Activated T-cell treated with anti-CD3 and anti-CD28 coated beads for 1 hour (primary cell): ENCODE results near the gene PRKAG1.

Source experiments
- DNase-seq: peaks from one replicate; pipeline ENCODE4 v3.0.0-alpha.2; 2020; ENCODE audit warnings: low read depth

Gene PRKAG1

DNA sequence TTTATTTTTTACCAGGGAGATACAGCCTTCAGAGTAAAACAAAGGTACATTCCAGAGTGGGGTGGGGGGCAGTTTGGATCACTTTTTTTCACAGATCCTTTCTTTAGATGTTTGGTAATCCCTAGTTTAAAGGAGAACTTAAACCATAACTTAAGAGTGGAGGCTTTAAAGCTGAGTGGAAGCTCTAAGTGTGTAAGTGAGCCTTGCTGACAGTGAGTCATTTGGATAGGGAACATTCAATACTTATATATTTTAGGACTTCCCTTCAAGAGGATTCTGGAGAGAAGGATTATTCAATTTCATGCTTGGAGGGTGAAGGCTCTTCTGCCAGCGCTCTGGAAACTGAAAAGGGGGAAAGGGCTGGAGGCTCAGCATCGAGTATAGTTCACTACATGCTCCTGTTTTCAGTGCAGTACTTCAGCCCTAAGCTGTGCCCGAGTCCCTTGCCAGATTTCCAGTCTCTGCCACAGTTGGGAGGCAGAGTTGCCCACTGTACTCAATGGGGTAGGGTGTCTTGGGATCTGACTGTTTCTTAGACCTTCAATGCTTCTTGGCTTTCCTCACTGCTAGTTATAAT lies 8.4 kb downstream of the PRKAG1 start:
- DNase-seq, result no peak

DNA sequence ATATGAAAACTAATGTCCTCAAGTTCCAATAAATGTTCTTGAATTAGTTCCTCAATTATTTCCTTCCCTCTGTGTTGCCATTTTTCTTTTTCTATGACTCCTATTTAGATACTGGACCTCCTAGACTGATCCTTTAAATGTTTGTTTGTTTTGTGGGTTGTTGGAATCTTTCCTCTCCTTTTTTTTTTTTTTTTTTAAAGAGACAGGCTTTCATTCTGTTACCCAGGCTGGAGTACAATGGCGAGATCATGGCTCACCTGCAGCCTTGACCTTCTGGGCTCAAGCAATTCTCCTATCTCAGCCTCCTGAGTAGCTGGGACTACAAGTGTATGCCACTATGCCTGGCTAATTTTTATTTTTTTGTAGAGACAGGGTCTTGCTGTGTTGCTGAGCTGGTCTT lies 9.6 kb downstream of the PRKAG1 start:
- no peak for DNase-seq

DNA sequence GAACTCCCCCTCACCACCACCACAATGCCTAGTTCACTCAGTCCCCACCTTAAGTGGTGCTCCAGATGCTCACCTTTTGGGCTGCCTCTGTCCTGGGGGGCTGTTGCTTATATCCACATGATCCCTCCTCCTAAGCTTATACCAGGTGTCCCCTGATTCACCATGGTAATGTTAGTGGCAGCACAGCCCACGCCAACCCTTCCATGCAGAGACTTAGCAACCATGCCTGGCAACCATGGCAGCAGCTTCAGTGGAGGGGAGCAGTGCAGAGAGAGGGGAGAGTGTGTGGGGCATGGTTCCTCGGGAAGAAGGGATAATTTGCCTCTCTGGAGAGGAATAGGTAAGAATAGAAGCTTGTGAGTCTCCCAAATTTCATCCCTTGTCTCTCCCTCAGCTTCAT lies 18.2 kb downstream of the PRKAG1 start:
- DNase-seq, result no peak

DNA sequence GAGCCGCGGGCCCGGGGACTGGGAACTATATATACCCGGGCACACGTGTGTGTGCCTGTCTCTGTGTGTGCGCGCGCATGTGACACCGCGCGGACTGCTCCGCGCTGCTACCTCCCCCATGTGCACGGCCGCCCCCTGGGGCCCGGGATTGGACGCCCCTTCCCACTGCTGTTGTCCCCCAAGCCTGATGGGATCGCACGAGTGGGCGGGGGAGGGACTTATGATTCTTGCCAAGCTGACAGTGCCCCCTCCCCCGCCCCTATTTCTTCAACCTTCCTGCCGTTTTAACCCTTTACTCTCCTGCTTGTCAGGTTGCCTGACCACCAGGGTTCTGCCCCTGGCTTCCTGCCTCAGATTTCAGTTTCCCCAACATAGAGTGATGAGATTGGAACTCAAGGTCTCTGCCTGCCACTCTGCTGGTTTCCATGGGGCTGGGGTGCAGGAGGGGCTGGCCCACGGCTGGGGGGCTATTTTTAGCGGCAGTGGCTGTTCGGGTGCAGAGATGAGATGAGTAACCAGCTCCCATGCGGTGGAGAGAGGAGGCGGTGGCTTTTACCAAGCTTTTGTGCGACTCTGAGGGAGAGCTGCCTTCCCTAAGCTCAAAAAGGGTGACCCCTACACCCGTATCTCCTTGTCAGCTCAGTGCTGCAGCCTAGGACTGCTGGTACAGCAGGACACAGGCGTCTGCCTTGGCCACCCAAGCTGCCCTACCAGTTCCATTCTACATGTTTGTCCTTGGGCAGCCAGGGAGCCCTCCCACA lies 19.0 kb downstream of the PRKAG1 start, which contains the start of gene DDN:
DDN (minus strand) TSS at position 5 of the 761 bp plus-strand sequence. CDS start 88 bp downstream, outside the sequence.
- no peak for DNase-seq

DNA sequence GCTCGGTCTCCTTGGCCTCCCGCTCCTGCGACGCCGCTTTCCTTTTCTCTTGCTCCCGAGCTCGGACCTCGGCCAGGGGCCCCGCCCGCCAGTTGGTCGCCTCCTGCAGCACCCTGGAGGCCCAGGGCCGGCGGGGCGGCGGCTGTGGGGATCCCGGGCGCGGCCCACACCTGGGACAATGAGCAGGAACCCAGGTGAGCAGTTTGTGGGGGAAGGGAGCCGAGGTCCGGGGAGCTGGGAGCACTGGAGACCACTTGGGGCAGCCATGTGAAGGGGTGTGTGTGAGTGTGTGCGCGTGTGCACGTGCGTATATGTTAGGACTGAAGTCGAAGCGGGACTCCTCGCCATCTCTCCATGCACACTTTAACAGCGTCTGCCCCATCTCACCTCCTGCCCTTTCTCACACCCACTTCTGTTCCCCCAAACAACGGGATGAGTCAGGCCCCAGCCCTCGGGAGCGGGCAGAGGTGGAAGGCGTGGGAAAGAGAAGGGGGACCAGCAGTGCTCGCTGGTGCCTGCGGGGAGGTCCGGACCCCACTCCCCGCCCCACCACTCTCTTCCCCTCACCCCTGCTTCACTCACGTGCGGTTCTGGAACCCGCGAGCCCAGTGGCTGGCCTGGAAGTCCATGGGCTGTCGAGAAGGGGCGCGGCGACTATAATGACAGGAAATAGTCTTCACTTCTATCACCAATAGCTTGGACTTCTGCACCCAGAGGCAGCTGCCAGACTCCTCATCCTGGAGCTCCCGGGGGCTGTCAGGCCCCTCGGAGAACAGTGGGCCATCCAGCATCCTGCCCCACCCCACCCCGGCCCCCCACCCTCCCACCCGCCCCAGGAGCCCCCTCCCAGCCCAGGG lies 19.9 kb downstream of the PRKAG1 start:
- DNase-seq, result no peak

DNA sequence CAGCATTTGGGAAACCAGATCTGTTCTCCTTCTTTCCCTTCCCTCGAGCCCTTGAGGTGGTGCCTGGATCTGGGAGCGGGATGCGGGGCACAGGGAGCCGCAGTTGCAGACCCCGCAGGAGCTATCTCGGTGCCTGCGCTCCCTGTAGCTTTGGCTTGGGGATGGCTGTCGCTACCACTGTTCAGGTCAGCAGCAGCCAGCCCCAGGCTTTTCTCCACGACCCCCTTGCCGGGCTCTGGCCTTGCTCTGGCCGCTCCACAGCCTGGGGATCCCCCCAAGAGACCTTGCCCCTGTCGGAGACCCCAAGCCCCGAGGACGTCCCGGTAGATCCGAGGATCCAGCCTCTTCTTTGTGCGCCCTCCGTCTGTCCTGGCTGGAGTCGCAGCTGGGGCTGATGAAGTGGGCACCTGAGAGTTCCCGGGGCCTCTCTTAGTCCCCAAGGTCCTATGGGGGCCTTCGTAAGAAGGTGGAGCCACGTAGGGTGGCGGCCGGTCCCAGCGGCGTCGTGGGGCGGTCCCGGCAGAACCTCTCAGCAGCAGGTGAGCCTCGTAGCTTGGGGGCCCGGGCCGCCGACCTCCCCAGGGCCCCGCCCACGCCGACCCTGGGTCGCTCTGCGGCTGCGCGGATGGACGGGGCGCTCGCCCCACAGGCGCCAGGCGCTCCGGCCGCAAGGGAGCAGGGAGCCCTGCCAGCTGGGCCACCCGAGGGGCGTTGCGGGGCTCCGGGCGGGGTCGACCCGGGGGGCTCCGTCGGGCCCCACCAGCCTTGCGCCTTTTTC lies 20.7 kb downstream of the PRKAG1 start:
- DNase-seq, result no peak

DNA sequence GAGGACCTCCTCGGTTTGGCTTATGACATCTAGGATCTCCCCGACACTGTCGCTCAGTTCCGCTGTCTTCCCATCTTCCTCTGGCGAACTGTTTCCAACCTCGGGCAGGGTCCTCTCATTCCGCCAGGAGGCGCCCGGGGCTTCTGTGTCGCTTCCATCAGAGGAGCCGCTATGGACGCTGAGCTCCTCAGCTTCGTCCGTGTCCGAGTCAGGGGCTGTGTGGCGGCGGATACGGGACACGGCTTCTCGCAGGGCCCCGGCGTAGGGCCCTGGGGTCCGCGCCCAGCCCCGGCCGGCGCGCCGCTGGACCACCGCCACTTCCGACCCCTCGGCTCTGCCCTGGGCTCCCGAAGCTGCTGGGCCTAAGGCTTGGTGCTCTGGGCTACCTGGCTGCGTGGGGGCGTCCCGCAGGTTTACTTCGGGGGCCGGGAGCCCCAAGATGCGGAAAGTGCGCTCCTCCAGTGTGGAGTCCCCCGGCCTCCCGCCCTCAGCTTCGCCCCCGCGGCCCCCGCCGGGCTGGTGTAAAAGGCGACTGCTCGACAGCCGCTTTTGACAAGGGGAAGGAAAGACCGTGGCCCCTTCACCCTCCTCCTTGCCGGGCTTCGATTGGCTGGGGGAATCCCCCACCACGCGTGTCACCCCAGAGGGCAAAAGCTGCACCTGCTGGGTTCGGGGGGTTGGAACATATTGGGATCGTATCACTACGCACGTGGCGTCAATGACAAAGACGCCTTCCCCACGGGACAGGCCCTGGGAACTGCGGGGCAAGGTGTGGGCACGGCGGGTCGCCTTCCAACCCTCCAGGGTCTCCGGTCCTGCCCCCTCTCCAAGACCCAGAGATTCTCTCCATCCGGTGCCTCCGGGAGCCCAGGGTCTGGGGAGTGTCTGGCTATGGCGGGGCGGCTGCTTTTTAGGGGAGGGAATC lies 21.5 kb downstream of the PRKAG1 start:
- DNase-seq, result peak; percentile 60

DNA sequence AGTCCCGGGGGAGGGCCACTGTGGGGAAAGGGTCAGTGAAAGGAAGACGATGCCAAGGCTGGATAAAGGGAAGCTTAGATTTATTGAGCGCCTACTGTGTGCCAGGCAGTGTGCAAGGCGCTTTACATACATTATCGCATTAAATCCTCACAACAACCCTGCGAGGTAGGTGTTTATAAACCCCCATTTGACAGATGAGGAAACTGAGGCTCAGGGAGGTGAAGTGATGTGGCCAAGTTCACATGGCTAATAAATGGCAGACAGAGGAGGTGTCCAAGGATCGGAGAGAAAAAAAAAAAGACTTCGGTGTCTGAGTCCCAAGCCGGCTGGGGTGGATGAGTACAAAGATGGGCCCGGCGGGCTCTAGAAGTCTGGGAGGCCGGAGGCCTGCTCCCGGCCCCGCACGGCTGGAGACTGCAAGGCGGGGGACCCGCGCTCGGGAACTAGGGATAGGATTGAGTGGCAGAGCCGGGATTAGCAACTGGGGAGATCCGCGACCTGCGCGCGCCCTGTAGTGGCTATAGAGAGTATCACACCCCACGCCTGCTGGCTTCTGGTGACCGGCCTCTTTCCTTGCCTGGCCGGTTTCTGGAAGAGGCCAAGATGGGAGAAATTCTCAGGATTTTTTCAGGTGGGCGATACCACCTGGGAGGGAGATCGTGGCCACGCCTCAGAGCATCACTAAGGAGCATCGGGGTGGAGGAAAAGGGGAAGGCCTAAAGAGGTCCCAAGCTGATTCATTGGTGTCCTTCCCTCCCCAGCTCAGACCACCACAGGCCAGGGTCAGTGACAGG lies 23.3 kb downstream of the PRKAG1 start:
- DNase-seq, result no peak

DNA sequence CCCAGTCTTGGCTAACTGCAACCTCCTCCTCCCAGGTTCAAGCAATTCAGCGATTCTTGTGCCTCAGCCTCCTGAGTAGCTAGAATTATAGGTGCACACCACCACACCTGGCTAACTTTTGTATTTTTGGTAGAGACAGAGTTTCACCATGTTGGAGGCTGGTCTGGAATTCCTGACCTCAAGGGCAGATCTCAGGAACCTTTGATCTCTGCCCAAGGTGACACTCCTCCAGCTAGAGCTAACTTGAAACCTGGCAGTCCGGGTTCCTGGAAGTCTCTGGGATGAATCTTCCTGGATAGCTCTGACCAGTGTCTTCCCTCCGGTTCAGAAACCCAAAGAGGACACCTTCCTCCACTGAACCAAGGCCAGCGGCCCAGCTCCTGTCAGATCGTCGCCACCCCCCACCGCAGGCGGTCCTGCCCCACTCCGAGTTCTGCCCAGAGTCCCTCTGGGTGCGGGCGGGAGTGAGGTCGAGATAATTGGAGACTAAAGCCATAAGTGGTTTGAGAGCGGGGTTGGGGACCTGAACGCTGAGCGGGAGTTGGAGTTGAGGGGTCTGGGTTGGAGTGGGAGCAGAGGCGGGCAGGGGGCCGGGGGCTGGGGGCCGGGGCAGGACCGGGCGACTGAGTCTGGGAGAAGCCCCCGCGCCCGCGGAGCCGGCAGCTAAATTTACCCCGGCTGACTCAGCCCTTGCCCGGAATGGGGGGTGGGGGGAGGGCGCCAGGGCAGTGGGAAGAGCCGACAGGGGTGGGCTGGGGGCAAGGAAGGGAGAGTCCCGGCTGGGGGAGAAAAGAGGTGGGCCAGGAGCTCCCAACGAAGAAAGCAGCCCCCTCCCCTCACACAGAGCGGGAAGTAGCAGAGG lies 24.1 kb downstream of the PRKAG1 start:
- no peak for DNase-seq

DNA sequence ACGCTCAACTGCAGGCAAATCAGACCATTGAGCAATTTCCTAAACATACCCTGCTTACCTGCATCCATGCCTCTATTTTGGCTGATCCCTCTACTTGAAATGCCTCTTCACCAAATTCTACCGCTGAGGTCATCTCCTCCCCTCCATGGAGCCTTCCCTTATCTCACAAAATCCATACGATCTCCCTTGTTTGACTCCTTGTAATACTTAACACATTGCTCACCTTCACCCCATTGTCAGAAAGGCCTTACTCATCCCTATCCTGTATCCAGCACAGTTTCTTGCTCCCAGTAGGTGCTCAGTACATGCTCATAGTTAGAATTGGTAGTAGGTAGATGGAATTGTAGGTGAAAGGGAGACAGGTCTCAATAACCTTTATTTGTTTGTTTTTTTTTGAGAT lies 24.8 kb downstream of the PRKAG1 start:
- no peak for DNase-seq

DNA sequence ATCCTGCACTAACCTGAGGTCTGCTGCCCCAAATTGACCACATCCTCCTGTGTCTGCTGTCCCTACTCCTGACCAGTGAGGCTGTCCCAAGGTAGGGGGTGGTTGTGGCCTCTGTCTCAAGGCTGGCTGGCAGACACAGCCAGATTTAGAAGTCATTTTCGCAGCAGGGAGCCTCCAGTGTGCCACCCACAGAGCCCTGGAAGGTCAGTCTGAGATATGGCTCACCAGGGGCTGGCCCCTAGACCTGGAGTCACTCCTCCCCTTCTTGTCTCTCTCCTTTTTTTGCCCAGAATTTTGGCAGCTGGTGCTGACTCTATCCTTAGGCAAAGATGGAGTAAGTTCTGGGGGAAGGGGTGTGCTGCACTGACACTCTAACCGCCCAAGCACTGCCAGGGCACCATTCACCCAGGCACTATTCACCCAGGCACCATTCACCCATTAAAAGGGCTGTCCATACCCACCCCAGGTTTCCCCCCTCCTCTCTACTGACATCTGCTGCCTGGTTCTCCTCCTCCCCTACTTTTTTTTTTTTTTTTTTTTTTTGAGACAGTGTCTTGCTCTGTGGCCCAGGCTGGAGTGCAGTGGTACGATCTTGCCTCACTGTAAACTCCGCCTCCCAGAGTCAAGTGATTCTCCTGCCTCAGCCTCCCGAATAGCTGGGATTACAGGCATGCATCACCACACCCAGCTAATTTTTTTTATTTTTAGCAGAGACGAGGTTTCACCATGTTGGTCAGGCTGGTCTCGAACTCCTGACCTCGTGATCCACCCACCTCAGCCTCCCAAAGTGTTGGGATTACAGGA lies 27.1 kb downstream of the PRKAG1 start:
- DNase-seq, result no peak

DNA sequence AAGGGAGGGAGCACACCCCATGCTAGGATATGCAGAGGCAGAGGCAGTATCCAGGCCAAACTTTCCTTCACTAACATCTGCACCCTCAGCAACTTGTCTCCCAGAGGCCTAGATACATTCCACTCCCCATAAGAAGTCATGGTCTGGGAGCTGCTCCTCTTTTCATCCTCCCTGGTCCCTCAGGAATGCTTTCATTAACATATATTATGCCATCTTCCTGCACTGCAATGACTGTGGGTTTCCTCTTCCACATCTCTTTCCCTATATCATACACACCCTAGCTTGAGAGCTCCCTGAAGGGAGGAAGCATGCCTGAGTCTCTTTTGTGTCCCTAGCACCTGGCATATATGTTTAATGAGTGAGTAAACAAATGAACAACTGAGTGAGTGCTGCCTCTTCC lies 28.0 kb downstream of the PRKAG1 start:
- DNase-seq, result no peak

DNA sequence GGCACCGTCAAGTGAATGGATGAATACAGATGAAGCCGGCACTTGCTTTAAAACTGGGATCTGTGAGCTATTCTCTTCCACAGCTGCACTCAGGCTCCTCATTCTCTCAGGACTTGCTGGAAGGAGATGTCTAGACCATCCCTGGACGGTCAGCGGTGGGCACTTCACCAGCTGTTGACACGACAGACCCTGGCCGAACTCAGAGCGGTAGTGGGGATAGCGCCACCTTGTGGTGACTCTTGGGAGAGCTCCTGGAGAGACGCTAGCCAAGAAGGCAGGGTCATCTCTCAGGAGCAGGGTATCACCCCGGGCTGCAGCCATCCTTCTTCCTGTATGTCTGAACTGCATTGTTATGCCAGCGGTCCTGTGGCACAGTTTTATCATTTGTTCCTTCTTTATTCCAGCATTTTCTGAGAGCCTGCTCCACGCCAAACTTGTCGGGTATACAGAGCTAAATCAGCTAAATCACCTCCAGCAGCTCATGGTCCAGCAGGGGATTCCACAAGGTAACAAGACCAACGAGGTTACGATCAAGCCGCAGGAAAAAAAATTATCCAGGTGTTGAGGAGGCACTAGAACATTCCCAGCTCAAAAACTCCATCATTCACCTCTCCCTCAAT lies 30.4 kb downstream of the PRKAG1 start:
- DNase-seq, result peak; percentile 72

DNA sequence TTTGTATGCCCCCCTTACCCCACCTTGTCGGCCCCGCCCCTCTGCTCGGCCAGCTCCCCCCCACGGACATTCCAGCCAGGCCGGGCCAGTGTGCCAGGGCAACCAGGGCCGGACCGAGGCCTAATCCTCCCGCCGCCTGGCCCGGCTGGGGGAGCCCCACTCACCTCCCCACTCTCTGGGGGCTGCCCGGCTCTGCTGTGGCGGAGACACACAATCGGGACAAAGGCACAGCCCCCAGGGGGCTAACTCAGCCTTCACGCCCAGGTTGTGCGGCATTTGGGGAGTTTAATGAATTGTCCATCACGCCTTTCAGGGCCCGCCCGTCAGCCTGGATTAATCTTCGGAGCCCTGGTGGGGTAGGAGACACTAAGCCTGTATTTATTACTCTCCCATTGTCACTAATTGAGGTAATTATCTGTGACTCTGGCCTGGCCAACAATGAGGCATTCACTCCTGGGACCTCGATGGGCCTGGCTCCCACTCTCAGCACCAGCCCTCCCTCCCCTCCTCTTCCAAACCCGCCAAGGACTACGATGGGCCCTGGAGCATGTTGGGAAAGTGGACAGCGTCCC lies 31.8 kb downstream of the PRKAG1 start:
- DNase-seq, result no peak

DNA sequence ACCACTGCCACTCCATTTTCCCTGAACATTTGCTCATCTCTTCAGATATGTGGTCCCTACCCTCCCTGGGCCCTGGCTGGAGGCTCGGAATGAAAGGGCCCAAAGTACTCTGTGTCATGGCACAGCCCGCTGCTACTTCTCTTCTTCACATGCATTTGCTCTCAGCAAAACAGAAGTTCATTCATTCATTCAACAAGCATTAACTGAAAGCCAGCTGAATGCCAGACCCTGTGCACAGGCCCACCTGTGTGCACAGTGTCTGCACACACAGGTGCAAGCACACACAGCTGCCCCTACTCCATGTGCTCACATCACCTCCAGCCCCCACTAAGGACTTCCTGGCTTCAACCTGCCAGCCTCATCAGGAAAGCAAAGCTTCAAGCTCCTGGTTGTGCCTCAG lies 32.7 kb downstream of the PRKAG1 start:
- DNase-seq, result no peak

DNA sequence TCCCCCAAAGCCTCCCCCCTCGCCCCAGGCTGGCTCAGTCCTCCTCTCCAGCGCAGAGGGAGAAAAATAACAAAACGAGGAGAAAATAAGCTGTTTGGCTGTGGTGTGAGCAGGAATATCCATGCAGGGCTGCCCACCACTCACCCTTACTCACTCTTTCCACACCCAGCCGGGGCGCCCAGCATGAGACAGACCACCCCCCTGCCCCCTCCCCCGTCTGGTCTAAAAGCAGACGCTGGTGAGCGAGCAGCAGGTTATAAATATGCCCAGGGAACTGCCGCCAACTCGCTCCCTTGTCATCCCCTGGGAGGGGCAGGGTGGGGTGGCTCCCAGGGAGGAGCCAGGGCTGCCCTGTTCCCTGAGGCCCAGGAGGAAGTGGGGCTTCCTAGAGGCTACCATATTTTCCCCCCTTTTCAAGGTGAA lies 33.1 kb downstream of the PRKAG1 start:
- no peak for DNase-seq

DNA sequence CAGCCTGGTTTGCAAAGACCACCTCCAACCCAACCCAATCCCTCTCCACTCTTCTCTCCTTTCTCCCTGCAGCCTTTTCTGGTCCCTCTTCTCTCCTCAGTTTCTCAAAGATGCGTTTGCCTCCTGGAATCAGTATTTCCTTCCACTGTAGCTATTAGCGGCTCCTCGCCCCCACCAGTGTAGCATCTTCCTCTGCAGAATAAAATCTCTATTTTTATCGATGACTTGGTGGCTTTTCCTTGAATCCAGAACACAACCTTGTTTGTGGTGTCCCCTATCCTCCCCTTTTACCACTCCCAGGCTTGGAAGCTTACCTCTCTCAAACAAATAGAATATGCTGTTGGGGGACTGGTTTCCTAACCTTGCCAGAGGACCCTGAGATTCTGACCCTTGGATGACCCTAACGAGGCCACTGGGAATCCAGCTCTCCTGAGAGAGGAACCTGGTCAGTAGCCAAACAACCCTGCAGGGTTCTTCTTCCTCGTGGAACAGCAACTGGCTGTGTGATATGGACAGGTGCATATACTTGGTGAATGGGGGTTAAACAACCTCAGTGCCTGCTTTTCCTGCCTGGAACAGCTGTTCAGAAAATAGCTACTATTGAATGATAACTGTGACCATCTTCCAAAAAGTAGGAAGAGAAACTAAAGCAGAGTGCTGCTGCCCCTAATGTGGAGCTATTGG lies 36.0 kb downstream of the PRKAG1 start:
- DNase-seq, result no peak
